Fibroblast of peridontal ligament (primary cell): Measurements from ENCODE around the gene LGI4.
"Not testable (repeated sequence)": the region's sequence is repeated elsewhere in the genome, so short reads cannot be mapped to it uniquely, and the experiment has no call there.

Experiments
- DNase-seq: peaks from one replicate; pipeline ENCODE4 v3.0.0-alpha.2; 2010; ENCODE audit errors: extremely low read depth

Gene LGI4

DNA sequence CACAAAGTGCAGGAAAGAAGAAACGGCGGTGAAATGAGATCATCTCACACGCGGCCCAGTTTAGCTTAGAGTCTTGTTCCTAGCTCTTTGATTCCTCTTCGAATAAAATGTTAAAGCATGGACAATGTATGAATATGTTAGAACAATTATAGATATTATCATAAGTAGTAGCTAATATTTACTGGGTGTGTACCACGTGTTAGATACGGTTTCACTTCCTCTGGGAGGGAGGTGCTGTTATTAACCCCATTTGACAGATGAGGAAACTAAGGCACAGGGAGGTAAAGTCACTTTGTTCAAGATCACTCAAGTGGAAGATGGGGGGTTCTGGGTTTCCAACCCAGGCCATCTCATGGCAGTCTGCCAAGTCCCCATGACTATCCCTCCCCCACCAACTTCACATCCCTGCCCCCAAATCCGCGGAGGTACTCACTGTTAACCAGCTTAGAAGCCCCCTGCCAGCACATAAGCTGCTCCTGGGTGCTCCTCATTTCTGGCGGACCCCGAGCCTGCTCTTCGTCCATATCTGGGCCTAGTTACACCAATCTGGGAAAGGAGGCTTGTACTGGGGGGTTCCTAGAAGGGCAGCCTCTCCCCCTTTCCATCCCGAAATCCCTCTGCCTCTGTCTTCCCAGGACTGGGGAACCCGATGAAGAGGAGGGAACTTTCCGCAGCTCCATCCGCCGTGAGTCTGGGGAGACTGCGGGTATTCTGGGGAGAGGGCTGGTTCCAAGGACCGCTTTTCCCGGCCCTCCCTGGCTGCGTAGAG lies 7.2 kb upstream of the LGI4 start:
- DNase-seq, result no peak

DNA sequence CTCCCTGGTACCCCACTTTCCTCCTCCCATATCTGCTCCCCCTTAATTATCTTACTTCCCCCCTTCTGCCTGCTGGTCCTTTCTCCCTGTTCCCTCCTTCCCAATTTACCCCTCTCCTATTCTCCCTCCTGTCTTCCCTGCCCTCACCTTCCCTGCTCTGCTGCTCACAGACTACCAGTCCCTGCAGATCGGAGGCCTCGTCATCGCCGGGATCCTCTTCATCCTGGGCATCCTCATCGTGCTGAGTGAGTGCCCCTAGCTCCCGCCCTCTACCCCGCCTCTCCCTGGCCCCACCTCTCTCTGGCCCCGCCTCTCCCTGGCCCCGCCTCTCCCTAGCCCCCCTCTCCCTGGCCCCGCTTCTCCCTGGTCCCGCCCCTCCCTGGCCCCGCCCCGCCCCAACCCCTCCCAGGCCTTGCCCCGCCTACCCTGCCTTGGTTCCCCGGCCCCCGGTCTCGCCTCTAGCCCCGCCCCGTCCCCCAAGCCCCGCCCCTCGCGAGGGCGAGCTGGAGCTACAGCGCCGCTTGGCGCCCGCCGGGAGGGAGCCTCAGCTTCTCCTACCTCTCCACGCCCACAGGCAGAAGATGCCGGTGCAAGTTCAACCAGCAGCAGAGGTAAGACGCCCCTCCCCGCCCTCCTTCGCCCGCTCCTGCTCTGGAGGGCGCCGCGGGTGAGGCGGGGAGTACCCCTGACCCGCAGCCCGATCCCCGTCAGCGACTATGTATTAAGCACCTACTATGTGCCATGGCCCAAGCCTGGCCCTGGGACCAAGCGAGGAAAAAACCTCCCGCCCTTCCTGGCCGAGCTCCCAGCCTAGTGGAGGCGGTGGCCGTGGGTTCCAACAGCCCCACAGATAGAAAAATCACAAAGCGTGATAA lies 6.3 kb upstream of the LGI4 start:
- peak; percentile 76 for DNase-seq

DNA sequence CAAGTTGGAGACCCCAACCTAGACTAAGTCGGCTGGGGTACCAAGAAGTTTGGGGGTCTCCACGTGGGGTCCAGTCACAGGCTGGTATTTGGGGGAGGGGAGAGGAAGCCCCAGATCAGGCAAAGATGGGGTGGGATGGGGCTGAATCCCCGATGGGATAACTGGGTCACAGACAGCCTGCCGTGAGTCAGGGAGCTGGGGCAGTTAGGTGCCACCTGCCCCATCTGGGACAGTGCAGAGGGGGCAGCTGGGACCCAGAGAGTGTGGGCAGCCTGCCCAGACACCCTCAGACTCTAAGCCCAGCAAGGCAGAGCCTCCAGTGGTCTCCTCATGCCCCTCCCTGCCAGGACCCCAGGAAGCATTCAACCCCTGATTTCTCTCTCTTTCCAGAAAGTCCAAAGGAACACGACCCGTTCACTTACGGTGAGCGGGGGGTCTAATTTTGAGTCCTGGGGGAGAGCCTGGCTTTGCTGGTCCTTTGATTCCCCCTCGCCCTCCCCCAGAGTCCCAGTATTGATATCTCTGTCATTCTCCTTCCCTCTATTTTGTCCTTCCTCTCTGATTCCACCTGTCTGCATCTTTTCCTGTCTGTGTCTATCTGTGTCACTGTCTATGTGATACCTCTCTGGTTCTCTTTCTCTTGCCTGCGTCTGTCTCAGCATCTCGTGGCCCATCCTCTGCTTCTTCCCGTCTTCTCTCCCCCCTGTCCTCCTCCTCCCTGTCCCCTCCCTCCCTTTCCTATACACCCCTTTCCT lies 5.5 kb upstream of the LGI4 start:
- DNase-seq, result no peak

DNA sequence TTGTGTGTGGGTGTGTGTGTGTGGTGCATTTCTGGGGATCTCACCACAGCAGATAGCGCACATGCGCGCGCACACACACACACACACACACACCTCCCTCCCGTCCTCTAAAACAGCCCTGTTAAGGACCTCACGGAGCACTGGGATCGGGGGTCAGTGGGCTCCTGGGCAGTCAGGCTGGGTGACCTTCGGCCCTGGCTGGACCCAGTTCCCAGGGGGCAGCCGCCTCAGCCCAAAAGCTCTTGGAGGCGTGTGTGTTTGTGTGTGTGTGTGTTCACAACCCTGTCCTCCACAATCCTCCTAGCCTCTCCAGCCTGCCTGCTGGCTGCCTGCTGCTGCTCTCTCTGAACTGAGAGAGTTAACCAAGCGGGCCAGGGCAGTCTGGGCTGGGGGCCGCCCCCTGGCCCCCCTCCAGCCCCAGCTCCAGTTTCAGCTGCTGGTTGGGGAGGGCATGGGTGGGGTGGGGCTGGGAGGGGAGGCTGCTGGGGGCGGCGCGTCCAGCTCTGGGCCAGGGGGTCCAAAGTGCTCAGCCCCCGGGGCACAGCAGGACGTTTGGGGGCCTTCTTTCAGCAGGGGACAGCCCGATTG lies 3.5 kb upstream of the LGI4 start, which contains the start of gene FXYD1:
Gene FXYD1, plus strand, starts transcription at position 520 of the 588 bp plus-strand sequence. CDS start 1,256 bp downstream, outside the sequence.
- DNase-seq, result peak; percentile 45

DNA sequence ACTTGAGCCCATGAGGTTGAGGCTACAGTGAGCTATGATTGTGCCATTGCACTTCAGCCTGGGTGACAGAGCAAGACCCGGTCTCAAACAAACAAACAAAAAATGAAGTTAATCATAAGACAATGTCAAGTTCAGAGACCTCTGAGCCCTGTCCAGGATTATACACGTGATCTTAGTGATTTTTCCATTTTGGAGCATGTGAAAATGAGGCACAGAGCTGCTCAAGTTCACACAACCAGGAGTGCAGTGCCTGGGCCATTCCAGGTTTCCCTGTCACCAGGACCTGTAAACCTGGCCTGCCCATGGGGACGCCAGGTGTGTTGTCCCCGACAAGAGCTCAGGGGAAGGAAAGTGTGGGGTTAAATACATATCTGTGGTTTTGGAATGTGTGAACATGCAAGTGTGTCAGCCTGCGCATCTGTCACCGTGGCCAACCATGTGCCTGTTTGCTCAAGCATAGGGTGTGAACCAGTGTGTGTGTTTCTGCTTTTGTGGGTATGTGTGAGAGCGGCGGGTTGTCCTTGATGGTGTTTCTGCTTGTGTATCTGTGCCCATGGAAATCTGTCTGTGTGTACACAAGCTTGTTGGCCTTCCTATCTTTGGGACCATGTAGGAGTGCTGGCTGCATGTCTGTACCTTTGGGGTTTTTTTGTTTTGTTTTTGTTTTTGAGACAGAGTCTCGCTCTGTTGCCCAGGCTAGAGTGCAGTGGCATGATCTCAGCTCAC lies 2.3 kb upstream of the LGI4 start:
- no peak for DNase-seq

DNA sequence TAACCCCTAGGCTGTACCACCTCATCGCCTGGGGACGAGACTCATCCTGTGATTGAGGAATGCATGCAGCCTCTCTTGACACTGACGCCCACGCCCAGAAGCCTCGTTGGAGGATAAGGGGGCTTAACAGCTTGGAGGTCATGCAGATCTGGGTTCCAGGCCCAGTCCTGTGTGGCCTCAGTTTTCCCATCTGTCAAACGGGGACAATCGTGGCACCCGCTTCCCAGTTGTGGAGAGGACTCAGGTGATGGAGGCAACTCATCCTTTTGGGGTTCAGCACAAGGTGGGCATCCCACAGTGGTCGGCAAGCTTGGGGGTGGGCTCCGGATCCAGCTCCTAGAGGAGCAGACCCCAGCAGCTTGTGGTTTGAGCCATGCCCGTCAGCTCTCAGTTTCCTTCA lies 1.4 kb upstream of the LGI4 start:
- DNase-seq, result no peak

DNA sequence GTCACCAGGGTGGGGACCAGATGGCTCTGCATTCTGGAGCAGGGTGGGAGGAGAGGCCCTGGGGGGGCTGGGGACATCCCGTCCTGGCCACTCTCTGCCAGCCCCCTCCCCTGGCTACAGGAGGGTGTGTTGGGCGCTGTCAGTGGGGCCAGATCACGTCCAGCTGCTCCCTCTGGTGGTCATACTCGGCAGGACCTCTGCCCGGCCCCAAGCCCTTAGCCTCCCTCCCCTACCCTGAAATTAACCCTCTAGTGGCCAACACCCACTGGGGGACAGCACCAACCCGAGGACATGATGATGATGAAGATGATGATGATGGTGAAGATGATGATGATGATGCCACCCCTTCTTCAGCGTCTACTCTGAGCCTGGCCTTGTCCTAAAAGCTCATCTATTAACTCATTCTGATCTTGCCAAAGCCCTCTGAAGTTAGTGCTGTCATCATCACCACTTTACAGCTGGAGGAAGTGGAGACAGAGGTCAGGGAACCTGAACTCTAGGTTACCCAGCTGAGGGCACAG lies 590 bp upstream of the LGI4 start:
- peak; percentile 68 for DNase-seq

DNA sequence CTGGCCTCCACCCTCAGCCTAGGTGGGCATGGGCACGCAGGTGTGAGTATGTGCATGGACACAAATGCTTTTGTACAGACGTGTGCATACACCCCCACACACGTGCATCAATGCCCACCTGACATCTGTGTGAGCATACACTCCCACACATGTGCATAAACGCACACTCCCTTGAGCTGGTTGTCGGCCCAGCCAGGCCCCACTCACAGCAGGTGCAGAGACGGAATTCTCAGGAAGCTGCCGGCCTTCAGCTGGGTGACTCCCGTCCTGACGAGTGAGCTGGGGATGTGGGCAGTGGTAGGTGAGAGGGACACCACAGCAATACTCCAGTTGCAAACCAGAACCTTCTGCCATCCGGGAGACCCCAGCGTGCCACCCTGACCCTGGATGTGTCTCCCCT lies 1.0 kb downstream of the LGI4 start:
- DNase-seq, result no peak

DNA sequence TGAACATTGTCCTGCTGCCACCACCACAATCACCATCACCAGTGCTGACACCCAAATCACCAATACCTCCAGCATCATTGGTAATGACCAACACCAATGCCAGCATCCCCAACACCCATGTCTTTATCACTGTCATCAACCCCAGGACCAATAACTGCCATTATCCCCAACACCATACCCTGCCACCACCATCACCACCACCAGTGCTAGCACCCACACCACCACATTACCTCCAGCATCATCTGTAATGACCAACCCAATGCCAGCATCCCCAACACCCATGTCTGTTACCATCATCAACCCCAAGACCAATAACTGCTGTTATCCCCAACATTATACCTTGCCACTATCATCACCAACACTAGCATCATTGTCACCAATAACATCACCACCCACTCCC lies 2.6 kb downstream of the LGI4 start:
- no peak for DNase-seq

DNA sequence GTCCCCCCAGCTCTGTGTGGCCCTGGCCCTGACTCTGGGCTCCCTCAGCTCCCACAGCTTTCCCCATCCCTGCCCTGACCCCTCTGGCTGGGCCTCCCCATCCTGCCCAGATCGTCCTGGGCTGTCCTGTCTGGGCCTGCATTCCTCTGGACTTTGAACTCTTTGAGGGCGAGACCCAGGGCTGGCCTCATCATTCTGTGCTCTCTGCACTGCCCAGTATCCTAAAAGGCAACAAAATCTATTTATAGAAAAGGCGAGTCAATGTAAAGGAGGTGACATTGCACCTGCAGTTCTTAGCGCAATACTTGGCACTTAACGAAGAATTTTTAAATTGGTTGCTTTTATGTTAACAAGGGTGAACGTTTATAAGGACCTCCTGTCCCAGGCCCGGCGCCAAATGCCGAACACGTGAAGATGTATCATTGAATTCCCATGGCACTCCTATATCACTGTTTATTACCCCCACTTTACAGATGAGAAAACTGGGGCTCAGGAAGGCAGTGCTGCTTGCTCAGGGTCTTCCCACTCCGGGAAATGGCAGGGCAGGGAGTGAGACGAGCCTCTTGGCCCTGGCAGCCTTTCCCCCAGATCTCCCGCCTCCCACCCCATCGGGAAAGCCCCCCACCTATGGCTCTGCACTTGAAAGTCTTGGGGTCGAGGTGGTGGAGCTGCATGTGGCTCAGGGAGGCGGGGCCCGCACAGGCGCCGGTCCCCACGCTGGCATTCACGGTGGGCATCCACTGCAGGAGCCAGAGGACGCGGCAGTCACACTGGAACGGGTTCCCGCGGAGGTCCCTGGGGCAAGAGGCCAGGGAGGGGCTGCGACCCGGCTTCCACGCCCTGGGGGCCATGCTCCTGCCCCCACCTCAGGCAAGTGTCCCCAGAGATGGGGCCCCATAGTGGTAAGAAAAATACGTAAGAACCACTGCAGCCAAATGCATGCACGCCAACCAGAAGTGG lies 3.8 kb downstream of the LGI4 start:
- no peak for DNase-seq

DNA sequence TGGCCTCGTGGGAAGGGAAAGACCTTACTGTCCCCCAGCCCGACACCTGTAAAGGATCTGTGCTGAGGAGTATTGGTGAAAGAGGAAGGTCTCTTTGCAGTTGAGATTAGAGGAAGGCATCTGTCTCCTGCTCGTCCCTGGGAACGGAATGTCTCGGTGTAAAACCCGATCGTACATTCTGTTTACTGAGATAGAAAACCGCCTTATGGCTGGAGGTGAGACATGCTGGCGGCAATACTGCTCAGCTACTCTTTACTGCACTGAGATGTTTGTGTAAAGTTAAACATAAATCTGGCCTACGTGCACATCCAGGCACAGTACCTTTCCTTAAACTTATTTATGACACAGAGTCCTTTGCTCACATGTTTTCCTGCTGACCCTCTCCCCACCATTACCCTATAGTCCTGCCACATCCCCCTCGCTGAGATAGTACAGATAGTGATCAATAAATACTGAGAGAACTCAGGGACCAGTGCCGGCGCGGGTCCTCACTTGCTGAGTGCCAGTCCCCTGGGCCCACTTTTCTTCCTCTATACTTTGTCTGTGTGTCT lies 5.1 kb downstream of the LGI4 start:
- DNase-seq, result not testable (repeated sequence)

DNA sequence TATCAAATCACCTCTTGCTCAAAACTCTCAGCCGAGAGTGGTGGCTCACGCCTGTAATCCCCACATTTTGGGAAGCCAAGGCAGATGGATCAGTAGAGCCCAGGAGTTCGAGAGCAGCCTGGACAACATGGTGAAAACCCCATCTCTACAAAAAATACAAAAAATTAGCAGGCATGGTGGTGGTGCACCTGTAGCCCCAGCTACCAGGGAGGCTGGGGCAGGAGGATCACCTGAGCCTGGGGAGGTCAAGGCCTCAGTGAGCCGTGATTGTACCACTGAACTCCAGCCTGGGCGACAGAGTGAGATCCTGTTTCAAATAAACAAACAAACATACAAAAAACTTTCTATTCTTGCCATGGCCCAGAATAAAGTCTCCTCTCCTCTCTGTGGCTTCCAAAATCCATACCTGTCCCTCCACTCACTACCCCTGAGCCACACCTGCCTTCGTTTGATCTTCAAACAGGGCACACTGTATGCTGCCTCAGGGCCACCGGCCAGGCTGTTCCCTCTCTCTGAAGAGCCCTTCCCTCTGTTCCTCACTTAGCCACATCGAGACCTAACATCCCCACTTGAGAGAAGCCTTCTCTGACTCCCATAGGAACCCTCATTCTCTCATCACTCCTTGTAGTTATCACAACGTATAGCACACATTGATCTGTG lies 6.3 kb downstream of the LGI4 start:
- DNase-seq, result no peak

DNA sequence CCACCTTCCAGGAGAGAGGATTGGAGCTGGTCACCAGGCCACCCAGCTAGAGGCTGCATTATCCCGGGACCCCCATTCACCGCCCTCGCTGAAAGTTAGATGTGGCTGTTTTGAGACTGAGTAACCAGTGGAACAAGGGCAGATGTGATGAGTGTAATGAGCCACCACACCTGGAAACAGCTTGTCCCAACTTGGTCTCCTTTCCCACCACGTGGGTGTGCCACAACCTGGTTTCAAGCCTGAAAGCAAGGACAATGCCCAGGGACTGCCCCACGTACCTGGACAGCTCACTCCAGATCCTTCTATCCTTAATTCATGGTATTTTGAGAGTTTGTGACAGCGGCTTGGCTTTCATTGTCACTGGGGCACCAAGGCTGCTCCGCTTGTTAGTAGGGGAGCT lies 7.0 kb downstream of the LGI4 start:
- DNase-seq, result no peak

DNA sequence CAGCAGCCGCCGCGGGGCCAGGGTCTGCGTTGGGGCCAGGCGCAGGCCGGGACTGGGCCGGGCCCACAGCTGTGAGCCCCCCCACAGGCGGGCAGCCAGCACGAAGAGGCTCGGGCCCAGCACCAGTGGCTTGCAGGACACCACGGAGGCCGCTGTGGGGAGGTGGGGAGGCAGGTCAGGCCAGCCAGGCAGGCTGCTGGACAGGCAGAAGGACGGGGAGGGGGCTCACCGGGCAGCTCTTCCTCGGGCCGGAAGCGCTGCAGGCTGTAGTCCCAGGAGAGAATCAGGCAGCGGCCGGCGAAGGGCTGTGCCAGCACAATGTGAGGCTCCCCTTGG lies 8.3 kb downstream of the LGI4 start:
- DNase-seq, result no peak

DNA sequence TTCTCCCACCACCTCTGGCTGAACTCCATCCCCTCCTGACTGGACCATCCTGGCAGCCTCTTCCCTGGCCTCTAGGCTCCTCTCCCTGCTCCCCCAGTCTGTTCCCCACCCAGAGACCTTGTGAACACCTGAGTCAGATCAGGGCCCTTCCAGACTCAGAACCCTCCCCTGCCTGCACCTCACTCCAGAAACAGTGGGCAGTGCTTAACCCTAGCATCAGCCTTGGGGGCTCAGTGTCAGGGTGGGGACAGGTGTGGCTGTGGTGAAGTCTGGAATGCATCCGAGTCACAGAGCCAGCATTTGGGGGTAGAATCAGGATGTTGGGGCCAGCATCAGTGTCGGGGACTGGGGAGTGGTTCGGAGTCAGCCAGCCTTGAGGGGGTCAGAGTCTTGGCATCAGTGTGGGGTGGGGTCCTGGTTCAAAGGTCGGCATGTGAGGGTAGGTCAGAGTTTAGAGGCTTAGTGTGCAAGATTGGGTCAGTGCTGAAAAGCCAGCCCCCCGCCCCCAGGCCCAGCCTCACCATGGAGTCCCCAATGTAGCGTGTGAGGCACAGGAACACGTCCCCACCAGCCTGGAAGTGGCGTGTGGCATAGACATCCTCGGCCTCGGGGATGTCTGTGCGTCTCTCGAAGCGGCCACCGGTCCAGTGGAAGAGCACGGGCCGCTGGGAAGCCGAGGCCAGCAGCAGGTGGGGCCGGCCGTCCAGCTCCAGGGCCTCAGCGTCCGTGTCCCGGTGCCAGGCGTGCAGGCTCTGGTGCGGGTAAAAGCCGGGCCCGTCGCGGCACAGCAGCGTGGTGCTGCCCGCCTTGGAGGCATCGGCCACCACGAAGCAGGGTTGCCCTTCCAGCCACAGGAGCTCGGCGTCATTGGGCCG lies 8.9 kb downstream of the LGI4 start:
- no peak for DNase-seq

DNA sequence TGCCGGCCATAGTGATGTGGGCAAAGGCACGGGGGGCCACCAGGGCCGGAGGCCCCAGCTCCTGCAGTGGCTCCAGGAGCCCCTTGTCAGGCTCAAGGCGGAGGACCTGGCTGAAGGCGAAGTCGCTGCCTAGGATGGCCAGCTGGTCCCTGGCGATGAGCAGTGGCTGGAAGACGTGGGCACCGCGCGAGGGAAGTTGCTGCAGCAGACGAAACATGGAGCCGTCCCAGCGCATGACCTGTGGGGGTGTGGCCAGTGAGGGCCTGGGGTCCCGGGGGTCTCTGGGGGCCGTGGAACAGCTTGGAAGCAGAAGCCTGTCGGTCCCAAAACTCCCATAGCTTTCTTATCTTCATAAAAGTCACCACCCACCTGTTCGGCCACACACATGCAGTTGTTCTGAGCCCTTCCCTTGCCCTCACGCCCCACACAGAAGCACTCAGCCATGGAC lies 9.6 kb downstream of the LGI4 start:
- DNase-seq, result no peak

DNA sequence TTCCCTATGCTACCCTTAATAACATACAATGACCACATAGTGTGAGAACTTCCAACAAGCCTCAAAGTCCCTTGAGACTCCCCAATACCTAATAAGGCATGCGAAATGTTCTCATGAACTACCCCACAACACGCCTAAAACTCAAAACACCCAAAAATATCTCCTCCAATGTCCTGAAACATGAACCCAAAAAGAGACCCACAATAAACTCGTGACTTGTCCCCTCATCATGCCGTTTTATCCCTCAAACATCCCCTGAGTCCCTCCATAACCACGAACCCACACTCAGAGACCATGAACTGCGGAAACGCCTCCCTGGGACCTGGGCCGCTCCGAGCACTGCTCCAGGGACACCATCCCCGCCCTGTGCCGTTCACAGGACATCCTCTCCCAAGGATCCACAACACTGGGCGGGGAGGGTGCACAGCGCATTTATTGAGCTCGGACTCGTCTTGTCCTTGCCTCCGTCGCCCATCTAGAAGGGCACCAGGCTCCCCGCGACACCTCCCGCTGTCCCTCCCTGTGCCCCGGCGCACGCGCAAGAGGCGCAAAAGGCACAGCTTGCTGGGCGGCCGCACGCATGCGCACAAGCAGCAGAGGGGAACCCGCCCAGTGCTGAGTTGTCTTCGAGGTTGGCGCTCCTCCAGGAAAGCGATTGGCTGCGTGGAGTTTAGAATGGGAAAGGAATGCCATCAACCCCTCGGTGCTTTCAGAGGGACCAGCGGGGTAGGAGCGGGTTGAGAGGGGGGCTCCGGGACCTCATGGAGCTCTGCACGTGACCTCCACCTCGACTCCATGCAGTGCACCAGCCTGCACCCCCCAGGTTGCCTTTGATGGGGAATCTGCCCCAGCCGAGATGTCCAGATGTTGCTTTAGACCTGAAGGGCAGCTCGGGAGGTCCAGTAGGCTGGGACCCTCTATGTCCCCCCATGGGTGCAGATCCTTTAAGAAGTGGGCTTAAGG lies 10.5 kb downstream of the LGI4 start:
- DNase-seq, result peak; percentile 92
